Bronchial epithelial cell (primary cell): ENCODE measurements around the gene PVALB. TPM values are rescaled to one million over a fixed set of nuclear protein-coding genes. Genes with fewer than 3 reads are reported as not detected.

ENCODE experiments used
- DNase-seq: peaks from one replicate; pipeline ENCODE4 v3.0.0-alpha.2; 2010; ENCODE audit warnings: low read depth
- FAIRE-seq: peaks from 2 replicates; lab custom pipeline; 2011; peaks lifted over from hg19 to GRCh38; lab: Jason Lieb, UNC
- H3K27me3 ChIP-seq: 2 replicates; pipeline ENCODE4 v1.5.1; 2011; ENCODE audit warnings: low read length; ENCODE audit not compliant: control insufficient read depth, insufficient read depth
- H3K36me3 ChIP-seq: 2 replicates; pipeline ENCODE4 v1.5.1; 2011; ENCODE audit warnings: low read length; ENCODE audit not compliant: control insufficient read depth, insufficient read depth
- H3K4me3 ChIP-seq: 2 replicates; pipeline ENCODE4 v1.5.1; 2011; ENCODE audit warnings: mild to moderate bottlenecking, low read depth, low read length, control low read depth
- total RNA-seq: library from RNA; depleted of rRNA; stranded (reverse); fragments of >200 nt; gene quantifications from 2 replicates; pipeline ENCODE4 v1.2.1, GENCODE V29; 2014
- TF ChIP-seq, protein P1 (sequence below): IDR thresholded peaks from 2 replicates; pipeline ENCODE4 v1.5.1; 2011; ENCODE audit warnings: mild to moderate bottlenecking, moderate library complexity, low read length, control low read depth, inconsistent platforms; ENCODE audit not compliant: insufficient read depth, severe bottlenecking

The PVALB gene
- total RNA-seq, 1 donor from 2014 or later: not detected

DNA sequence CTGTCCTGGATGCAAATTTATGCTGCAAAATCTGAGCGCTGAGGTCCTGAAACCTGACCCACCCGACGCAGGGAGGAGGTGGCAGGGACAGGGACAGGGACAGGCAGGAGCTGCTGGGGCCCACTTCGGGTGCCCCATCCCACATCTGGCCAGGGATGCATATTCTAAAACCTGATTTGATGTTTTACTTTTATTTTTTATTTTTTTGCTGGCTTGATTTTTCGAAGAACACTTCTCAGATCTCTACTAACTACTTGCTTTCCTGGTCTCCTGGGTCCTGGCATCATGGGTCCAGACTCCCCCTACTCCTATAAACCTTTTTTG, 652 bp upstream of the PVALB start:
- peaks cover 36% of the 10 kb centered on the region for H3K27me3 ChIP-seq
- H3K36me3 ChIP-seq: no peaks in the 10 kb centered on the region
- FAIRE-seq (no peak), DNase-seq (no peak)
- TF ChIP-seq, protein P1, sequence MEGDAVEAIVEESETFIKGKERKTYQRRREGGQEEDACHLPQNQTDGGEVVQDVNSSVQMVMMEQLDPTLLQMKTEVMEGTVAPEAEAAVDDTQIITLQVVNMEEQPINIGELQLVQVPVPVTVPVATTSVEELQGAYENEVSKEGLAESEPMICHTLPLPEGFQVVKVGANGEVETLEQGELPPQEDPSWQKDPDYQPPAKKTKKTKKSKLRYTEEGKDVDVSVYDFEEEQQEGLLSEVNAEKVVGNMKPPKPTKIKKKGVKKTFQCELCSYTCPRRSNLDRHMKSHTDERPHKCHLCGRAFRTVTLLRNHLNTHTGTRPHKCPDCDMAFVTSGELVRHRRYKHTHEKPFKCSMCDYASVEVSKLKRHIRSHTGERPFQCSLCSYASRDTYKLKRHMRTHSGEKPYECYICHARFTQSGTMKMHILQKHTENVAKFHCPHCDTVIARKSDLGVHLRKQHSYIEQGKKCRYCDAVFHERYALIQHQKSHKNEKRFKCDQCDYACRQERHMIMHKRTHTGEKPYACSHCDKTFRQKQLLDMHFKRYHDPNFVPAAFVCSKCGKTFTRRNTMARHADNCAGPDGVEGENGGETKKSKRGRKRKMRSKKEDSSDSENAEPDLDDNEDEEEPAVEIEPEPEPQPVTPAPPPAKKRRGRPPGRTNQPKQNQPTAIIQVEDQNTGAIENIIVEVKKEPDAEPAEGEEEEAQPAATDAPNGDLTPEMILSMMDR: no peak
- no peak overlapping the region for H3K4me3 ChIP-seq

DNA sequence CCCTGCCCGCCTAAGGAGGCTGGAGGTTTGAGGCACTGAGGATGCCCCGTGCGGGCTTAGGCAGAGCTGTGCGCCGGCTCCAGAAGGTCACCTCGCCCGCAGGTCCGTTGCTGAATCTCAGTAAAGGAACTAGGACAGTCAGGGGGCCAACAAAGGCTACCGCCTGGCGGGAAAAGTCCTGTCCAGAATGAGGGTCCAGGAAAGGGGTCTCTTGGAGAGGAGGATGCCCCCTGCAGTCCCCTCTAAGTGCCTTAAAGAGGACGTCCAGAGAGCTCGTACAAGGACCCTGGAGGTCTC, 548 bp downstream of the PVALB start:
- DNase-seq (no peak), FAIRE-seq (no peak)
- Histone ChIP-seq H3K36me3 (no peaks in the 10 kb centered on the region), H3K4me3 (no peak overlapping the region), H3K27me3 (peaks cover 36% of the 10 kb centered on the region)
- TF ChIP-seq, protein P1: no peak

DNA sequence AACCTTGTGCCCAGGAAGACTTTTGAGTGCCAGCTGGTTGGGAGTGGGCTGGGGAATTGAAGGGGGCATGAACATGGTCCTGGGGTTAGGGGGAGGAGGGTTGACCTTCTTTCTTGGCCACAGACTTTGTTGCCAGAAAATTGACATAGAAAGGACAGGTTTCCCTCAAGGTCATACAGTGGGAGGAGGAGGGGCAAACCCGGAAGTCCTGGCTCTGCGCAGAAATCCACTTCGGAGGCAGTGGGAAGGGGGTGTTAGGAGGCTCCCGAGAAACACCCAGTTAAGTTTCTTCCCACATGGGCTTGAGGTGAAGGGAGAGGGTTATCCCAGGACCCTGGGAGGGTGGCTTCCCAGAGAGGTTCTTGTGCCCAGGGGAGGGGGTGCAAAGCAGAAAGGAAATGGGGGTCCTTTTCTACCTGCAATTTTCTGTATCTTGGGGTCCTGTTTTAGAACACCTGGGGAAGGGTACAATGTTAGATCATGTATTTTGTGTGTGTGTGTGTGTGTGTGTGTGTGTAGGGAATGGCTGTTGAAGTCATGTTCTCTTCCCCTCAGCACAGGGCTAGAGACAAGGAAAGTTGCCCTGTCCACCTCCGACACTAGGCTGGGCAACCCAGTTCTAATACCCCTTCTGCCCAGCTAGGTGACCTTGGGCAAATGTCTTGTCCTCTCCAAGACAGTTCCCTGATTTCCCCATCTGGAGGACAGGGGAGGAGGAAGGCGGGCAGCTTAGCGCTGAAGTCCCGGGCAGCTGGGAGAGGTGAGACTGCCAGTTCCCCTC, 1.1 kb downstream of the PVALB start:
- no peak for DNase-seq
- TF ChIP-seq, protein P1: no peak
- no peaks in the 10 kb centered on the region for H3K36me3 ChIP-seq
- H3K4me3 ChIP-seq: no peak overlapping the region
- no peak for FAIRE-seq
- H3K27me3 ChIP-seq: peaks cover 36% of the 10 kb centered on the region

DNA sequence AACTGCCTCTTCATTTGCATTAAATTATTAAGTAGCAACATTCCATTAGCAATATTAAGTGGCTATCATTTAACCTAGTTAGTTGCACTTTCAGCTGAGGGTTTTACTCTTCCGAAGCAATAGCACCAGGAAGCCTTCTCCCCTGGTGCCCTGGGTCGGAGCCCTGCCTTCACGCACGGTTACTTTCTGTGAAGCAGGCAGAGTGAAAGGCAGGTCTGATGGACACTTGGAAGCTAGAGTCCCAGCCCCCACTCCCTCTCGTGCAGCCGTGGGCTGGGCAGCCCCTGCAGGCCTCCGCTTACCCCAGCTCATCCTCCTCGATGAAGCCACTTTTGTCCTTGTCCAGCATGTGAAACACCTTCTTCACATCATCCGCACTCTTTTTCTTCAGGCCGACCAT, 2.0 kb downstream of the PVALB start:
- H3K4me3 ChIP-seq: no peak overlapping the region
- FAIRE-seq (no peak), DNase-seq (no peak)
- TF ChIP-seq, protein P1: no peak
- H3K36me3 ChIP-seq: no peaks in the 10 kb centered on the region
- H3K27me3 ChIP-seq: peaks cover 36% of the 10 kb centered on the region

DNA sequence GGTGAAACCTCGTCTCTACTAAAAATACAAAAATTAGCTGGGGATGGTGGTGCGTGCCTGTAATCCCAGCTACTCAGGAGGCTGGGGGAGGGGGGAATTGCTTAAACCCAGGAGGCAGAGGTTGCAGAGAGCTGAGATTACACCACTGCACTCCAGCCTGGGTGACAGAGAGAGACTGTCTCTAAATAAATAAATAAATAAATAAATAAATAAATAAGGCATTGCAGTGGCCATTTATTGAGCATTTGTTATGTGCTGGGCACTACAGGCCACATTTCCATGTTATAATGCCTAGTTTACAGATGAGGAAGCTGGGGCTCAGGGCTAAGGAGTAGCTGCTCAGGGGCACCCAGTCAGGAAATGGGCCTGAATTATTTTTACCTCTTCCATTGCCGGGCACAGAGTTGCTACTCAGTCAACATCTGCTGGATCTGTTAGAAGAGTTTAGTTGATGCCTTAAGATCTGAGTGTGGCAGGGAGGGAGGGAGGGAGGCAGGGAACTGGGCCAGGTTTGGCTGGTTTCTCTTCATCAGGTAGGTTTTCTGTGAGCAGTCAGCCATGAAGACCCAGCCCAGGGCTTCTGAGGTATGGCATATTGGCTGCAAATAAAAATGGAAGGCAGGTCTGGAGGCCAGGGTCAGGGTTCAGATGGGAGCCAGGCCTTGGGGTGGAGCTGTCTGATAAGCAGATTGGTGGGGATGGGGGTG, 5.6 kb downstream of the PVALB start:
- H3K27me3 ChIP-seq: peaks cover 23% of the 10 kb centered on the region

More for the DNA sequence above, 5.6 kb downstream of the PVALB start:
- Histone ChIP-seq H3K4me3 (no peak overlapping the region), H3K36me3 (no peaks in the 10 kb centered on the region)
- DNase-seq: no peak
- TF ChIP-seq, protein P1: no peak
- no peak for FAIRE-seq
